ENCODE results near the gene HDAC4.

DNA sequence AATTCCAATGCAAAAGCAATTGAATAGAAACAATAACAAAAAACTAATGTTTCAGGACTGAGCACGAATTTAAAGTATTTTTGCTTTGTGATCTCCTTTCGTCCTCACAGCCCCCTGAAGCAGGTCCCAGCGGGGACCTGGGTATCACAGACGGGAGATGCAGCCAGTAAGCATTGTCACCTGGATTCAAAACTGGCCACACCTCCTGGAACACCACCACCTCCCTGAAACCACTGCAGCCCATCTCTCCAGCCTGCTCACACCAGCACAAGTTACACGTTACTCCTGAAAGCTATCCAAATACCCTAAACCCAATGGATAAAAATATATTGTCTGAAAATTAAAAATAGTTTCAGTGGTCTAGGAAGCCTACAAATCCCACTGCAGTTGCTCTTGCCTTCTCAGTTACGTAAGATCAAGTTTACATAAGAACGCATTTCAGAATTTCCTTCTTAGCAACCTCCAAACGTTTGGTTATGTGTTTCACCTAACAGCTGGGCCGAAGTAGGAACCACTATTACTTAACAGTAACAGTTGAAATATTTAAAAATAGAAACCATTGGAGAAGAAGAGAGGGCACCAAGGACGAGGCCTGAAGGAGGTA lies 178.0 kb downstream of the HDAC4 start:
- TF ChIP-seq, protein P1, sequence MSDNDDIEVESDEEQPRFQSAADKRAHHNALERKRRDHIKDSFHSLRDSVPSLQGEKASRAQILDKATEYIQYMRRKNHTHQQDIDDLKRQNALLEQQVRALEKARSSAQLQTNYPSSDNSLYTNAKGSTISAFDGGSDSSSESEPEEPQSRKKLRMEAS (IDR thresholded peaks at IDR 0.05): no peak
- TF ChIP-seq TAF1 (IDR thresholded peaks at IDR 0.05; ENCODE audit: low read depth): no peak
- TF ChIP-seq CREB1 (IDR thresholded peaks at IDR 0.05; ENCODE audit: low read depth): no peak
- TF ChIP-seq EP300 (IDR thresholded peaks at IDR 0.05; ENCODE audit: borderline replicate concordance): no peak
- no peak for TF ChIP-seq ZBTB7A (IDR thresholded peaks at IDR 0.05; ENCODE audit: low read depth)
- TF ChIP-seq, protein P2, sequence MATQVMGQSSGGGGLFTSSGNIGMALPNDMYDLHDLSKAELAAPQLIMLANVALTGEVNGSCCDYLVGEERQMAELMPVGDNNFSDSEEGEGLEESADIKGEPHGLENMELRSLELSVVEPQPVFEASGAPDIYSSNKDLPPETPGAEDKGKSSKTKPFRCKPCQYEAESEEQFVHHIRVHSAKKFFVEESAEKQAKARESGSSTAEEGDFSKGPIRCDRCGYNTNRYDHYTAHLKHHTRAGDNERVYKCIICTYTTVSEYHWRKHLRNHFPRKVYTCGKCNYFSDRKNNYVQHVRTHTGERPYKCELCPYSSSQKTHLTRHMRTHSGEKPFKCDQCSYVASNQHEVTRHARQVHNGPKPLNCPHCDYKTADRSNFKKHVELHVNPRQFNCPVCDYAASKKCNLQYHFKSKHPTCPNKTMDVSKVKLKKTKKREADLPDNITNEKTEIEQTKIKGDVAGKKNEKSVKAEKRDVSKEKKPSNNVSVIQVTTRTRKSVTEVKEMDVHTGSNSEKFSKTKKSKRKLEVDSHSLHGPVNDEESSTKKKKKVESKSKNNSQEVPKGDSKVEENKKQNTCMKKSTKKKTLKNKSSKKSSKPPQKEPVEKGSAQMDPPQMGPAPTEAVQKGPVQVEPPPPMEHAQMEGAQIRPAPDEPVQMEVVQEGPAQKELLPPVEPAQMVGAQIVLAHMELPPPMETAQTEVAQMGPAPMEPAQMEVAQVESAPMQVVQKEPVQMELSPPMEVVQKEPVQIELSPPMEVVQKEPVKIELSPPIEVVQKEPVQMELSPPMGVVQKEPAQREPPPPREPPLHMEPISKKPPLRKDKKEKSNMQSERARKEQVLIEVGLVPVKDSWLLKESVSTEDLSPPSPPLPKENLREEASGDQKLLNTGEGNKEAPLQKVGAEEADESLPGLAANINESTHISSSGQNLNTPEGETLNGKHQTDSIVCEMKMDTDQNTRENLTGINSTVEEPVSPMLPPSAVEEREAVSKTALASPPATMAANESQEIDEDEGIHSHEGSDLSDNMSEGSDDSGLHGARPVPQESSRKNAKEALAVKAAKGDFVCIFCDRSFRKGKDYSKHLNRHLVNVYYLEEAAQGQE (IDR thresholded peaks at IDR 0.05; ENCODE audit: low read depth): no peak

All from Ishikawa (cell line).